AG04450 (cell line): ENCODE measurements around the gene FLCN. TPM values are rescaled to one million over a fixed set of nuclear protein-coding genes. Genes with fewer than 3 reads are reported as not detected.

ENCODE experiments used
- CTCF ChIA-PET: fragments of 300-600, 350-600 bp; formaldehyde crosslinking; extraction: SDS; loops from one replicate; lab custom pipeline; 2022; ENCODE audit warnings: antibody characterized with exemption, inconsistent platforms; lab: Charles Lee
- POLR2A ChIA-PET: fragments of 350-600 bp; formaldehyde crosslinking; extraction: SDS; loops from one replicate; lab custom pipeline; 2021; ENCODE audit warnings: antibody characterized with exemption, inconsistent platforms; lab: Yijun Ruan, JAX
- DNase-seq: peaks from one replicate; pipeline ENCODE4 v3.0.0-alpha.2; 2011; ENCODE audit warnings: low read depth, low spot score
- H3K27ac ChIP-seq: one replicate; pipeline ENCODE4 v1.5.1; 2012; ENCODE audit warnings: low read depth, low read length, control low read depth
- H3K27me3 ChIP-seq: one replicate; pipeline ENCODE4 v1.6.0; 2012; ENCODE audit warnings: low read length; ENCODE audit not compliant: control insufficient read depth, insufficient read depth
- H3K4me3 ChIP-seq: 2 replicates; pipeline ENCODE4 v1.5.1; 2011; ENCODE audit warnings: mild to moderate bottlenecking, low read depth, low read length, control low read depth
- H3K9me3 ChIP-seq: 2 replicates; pipeline ENCODE4 v1.5.1; 2012; ENCODE audit warnings: low read length; ENCODE audit not compliant: control insufficient read depth, insufficient read depth
- CTCF ChIP-seq: IDR thresholded peaks from 2 replicates; pipeline ENCODE4 v1.5.1; 2011; ENCODE audit warnings: low read depth, low read length, control low read depth, inconsistent platforms
- polyA plus RNA-seq: library from polyadenylated mRNA; depleted of rRNA; stranded (reverse); fragments of >200 nt; gene quantifications from 2 replicates; pipeline ENCODE4 v1.2.3, GENCODE V29; 2011

The FLCN gene
- polyA plus RNA-seq, 1 experiment = 13.7 TPM

GRCh38 chr17:17170346-17170985 is 66.5 kb downstream of the FLCN start:
- Histone ChIP-seq H3K9me3 (no peaks in the 10 kb centered on the region; the same call in 1 of the 2 replicates), H3K27me3 (no peaks in the 10 kb centered on the region), H3K4me3 (no peak overlapping the region), H3K27ac (no peak overlapping the region)
- CTCF ChIA-PET = no interaction called here
- POLR2A ChIA-PET = interaction anchor here (0.7 kb wide), 1 partner anchor 60 kb away, joined by 3 read pairs; no protein-coding TSS in a partner anchor
- TF ChIP-seq CTCF = no peak
- no peak for DNase-seq

GRCh38 chr17:17169396-17169795 is 67.6 kb downstream of the FLCN start:
- no peak for DNase-seq
- Histone ChIP-seq H3K27ac (no peak overlapping the region), H3K4me3 (no peak overlapping the region), H3K27me3 (no peaks in the 10 kb centered on the region), H3K9me3 (no peaks in the 10 kb centered on the region; the same call in 1 of the 2 replicates)
- ChIA-PET POLR2A (interaction anchor here (0.6 to 0.9 kb wide), 2 partner anchors 10 to 20 kb away, joined by 3 to 5 read pairs; no protein-coding TSS in a partner anchor), CTCF (no interaction called here)
- TF ChIP-seq CTCF = no peak

GRCh38 chr17:17168401-17168800 is 68.6 kb downstream of the FLCN start:
- Histone ChIP-seq H3K27me3 (no peaks in the 10 kb centered on the region), H3K4me3 (no peak overlapping the region), H3K9me3 (no peaks in the 10 kb centered on the region; the same call in 1 of the 2 replicates), H3K27ac (no peak overlapping the region)
- POLR2A ChIA-PET = interaction anchor here (0.9 kb wide), 1 partner anchor 9 kb away, joined by 3 read pairs; no protein-coding TSS in a partner anchor
- no peak for DNase-seq
- TF ChIP-seq CTCF = no peak
- CTCF ChIA-PET = no interaction called here

GRCh38 chr17:17167986-17168385 is 69.0 kb downstream of the FLCN start:
- Histone ChIP-seq H3K4me3 (no peak overlapping the region), H3K9me3 (no peaks in the 10 kb centered on the region; the same call in 1 of the 2 replicates), H3K27me3 (no peaks in the 10 kb centered on the region), H3K27ac (no peak overlapping the region)
- ChIA-PET POLR2A (no interaction called here), CTCF (no interaction called here)
- no peak for DNase-seq
- TF ChIP-seq CTCF = no peak

- H3K9me3 ChIP-seq = no peaks in the 10 kb centered on the region; the same call in 1 of the 2 replicates
- no peak for DNase-seq
- no peaks in the 10 kb centered on the region for H3K27me3 ChIP-seq
- ChIA-PET CTCF (no interaction called here), POLR2A (no interaction called here)
- TF ChIP-seq CTCF = no peak
- no peak overlapping the region for H3K4me3 ChIP-seq
- H3K27ac ChIP-seq = no peak overlapping the region
Observed at GRCh38 chr17:17167356-17167755, 69.6 kb downstream of the FLCN start.
